ENCODE measurements around the gene FAM174A. TPM values are rescaled to one million over a fixed set of nuclear protein-coding genes. Genes with fewer than 3 reads are reported as not detected.

FAM174A gene
- polyA plus RNA-seq, 2 of the 4 experiments (the other 2 are of a cell fraction): 13.8 to 14.6 TPM

DNA sequence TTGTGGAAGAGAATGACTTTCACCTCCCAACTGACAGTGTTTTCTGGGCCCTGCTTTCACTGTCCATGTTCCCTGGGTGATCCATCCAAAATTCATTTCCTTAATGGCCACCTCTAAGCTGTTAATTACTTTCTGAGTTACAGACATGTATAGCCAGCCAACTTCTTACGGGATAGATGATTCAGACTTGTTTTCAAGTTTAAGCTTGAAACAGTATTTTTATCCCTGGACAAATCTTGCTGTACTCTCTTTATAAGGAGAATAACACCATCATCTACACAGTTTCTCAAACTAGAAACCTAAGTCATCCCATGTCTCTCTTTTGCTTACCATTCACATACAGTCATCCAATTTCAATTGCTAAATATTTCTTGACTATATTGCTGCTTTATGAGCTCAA is 6.9 kb downstream of the FAM174A start:
- no peaks in the 10 kb centered on the region for H3K4me1 ChIP-seq
- H3K27ac ChIP-seq: no peak overlapping the region
- TF ChIP-seq RFX5 (IDR thresholded peaks at IDR 0.05) (no peak), KDM5A (IDR thresholded peaks at IDR 0.05) (no peak), FOSL2 (IDR thresholded peaks at IDR 0.05) (no peak), FOSL2 (CRISPR knock-in tag; IDR thresholded peaks at IDR 0.05) (no peak), TFCP2L1 (CRISPR knock-in tag; IDR thresholded peaks at IDR 0.05) (no peak), HOXA7 (CRISPR knock-in tag; IDR thresholded peaks at IDR 0.05) (no peak), NR3C1 (IDR thresholded peaks at IDR 0.05) (no peak), PHF8 (IDR thresholded peaks at IDR 0.05; ENCODE audit: borderline replicate concordance, low read depth) (no peak), RARB (CRISPR knock-in tag; IDR thresholded peaks at IDR 0.05) (no peak), KDM1A (IDR thresholded peaks at IDR 0.05; ENCODE audit: low read depth) (no peak), EHF (CRISPR knock-in tag; IDR thresholded peaks at IDR 0.05) (no peak)
- TF ChIP-seq, protein P1, sequence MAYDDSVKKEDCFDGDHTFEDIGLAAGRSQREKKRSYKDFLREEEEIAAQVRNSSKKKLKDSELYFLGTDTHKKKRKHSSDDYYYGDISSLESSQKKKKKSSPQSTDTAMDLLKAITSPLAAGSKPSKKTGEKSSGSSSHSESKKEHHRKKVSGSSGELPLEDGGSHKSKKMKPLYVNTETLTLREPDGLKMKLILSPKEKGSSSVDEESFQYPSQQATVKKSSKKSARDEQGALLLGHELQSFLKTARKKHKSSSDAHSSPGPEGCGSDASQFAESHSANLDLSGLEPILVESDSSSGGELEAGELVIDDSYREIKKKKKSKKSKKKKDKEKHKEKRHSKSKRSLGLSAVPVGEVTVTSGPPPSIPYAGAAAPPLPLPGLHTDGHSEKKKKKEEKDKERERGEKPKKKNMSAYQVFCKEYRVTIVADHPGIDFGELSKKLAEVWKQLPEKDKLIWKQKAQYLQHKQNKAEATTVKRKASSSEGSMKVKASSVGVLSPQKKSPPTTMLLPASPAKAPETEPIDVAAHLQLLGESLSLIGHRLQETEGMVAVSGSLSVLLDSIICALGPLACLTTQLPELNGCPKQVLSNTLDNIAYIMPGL (CRISPR knock-in tag; IDR thresholded peaks at IDR 0.05; ENCODE audit: borderline replicate concordance): no peak
- TF ChIP-seq, protein P2, sequence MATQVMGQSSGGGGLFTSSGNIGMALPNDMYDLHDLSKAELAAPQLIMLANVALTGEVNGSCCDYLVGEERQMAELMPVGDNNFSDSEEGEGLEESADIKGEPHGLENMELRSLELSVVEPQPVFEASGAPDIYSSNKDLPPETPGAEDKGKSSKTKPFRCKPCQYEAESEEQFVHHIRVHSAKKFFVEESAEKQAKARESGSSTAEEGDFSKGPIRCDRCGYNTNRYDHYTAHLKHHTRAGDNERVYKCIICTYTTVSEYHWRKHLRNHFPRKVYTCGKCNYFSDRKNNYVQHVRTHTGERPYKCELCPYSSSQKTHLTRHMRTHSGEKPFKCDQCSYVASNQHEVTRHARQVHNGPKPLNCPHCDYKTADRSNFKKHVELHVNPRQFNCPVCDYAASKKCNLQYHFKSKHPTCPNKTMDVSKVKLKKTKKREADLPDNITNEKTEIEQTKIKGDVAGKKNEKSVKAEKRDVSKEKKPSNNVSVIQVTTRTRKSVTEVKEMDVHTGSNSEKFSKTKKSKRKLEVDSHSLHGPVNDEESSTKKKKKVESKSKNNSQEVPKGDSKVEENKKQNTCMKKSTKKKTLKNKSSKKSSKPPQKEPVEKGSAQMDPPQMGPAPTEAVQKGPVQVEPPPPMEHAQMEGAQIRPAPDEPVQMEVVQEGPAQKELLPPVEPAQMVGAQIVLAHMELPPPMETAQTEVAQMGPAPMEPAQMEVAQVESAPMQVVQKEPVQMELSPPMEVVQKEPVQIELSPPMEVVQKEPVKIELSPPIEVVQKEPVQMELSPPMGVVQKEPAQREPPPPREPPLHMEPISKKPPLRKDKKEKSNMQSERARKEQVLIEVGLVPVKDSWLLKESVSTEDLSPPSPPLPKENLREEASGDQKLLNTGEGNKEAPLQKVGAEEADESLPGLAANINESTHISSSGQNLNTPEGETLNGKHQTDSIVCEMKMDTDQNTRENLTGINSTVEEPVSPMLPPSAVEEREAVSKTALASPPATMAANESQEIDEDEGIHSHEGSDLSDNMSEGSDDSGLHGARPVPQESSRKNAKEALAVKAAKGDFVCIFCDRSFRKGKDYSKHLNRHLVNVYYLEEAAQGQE (IDR thresholded peaks at IDR 0.05): no peak
- TF ChIP-seq, protein P3, sequence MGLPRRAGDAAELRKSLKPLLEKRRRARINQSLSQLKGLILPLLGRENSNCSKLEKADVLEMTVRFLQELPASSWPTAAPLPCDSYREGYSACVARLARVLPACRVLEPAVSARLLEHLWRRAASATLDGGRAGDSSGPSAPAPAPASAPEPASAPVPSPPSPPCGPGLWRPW (IDR thresholded peaks at IDR 0.05): no peak
- DNase-seq (ENCODE audit: low read depth in 1 of 2, low spot score in 1 of 2): no peak
- H3K9me3 ChIP-seq: no peaks in the 10 kb centered on the region
- ATAC-seq: no peak
- no peak overlapping the region for H3K4me2 ChIP-seq
- no peak for FAIRE-seq
- CTCF ChIA-PET: no interaction called here
- POLR2A ChIA-PET: no interaction called here
- H3K4me3 ChIP-seq: no peak overlapping the region
- 90% methylated on average over 1 of the region's 1 CpG for WGBS (ENCODE audit: missing lambda C conversion rate)

DNA sequence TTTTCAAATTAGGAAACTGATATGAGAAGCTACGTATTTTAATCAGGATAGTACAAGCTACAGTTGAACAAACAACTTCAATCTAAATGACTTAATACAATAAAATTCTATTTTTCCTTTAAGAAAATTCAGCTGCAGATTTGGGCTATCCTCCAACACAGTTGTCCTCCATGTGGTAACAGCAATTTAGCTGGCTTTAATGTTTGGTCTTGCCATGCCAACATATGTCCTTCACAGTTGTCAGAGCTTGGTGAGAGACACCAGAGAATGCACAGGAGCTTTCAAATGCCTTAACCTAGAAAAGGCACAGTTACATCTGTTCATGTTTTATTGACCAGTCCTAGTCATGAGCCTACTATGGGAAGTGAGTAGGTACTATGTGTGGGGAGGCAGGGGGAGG is 10.8 kb downstream of the FAM174A start:
- no peak for ATAC-seq
- no peak overlapping the region for H3K4me2 ChIP-seq
- no peak for FAIRE-seq
- TF ChIP-seq RCOR1 (IDR thresholded peaks at IDR 0.05; ENCODE audit: low read depth, low read length) (no peak), MAFK (IDR thresholded peaks at IDR 0.05; ENCODE audit: partially characterized antibody) (no peak), POLR2AphosphoS2 (conservative IDR thresholded peaks at IDR 0.05; ENCODE audit: low read length) (no peak), PHF8 (IDR thresholded peaks at IDR 0.05; ENCODE audit: borderline replicate concordance, low read depth) (no peak), HEYL (CRISPR knock-in tag; IDR thresholded peaks at IDR 0.05) (no peak), BHLHE40 (IDR thresholded peaks at IDR 0.05; ENCODE audit: low read depth, low read length) (no peak), RNF2 (IDR thresholded peaks at IDR 0.05; ENCODE audit: borderline replicate concordance, low read depth) (no peak), NFE2L2 (conservative IDR thresholded peaks at IDR 0.05; ENCODE audit: low read length) (no peak), SMC3 (IDR thresholded peaks at IDR 0.05) (no peak), RFX5 (IDR thresholded peaks at IDR 0.05) (no peak), HDAC2 (IDR thresholded peaks at IDR 0.05) (no peak), BCL3 (IDR thresholded peaks at IDR 0.05) (no peak), CHD4 (IDR thresholded peaks at IDR 0.05; ENCODE audit: borderline replicate concordance) (no peak), EHF (CRISPR knock-in tag; IDR thresholded peaks at IDR 0.05) (no peak), CHD2 (IDR thresholded peaks at IDR 0.05; ENCODE audit: low read length, partially characterized antibody) (no peak), KDM1A (IDR thresholded peaks at IDR 0.05; ENCODE audit: low read depth) (no peak), MAZ (IDR thresholded peaks at IDR 0.05; ENCODE audit: borderline replicate concordance, low read depth, low read length) (no peak)
- H3K9me3 ChIP-seq: no peaks in the 10 kb centered on the region
- ChIA-PET CTCF (no interaction called here), POLR2A (no interaction called here)
- H3K4me1 ChIP-seq: no peaks in the 10 kb centered on the region
- DNase-seq (ENCODE audit: low read depth in 1 of 2, low spot score in 1 of 2): no peak
- H3K4me3 ChIP-seq: no peak overlapping the region
- 87% methylated on average over 1 of the region's 1 CpG for WGBS (ENCODE audit: missing lambda C conversion rate)
- H3K27ac ChIP-seq: no peak overlapping the region
